ENCODE results near the gene IGF2R.

DNA sequence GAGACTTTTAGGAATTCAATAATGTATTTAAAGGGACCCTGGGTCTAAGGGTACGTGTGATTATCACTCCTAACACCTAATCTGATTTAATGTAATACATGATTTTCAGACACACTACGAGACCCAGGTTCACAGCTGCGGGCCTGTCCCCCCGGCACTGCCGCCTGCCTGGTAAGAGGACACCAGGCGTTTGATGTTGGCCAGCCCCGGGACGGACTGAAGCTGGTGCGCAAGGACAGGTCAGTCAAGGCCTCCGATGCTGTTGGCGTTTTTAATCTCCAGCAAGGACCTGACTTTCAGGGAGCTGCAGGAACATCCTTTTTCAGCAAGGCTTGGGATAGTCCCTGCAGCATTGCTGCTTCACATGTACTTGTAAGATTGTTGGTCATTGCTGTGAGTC is 58.2 kb downstream of the IGF2R start:
- TF ChIP-seq CTCF (IDR thresholded peaks at IDR 0.05) (no peak), POLR2A (IDR thresholded peaks at IDR 0.05) (no peak)

All from breast epithelium (tissue), 3 donors.